HepG2 (cell line): Measurements from ENCODE around the gene UTS2R. TPM values are rescaled to one million over a fixed set of nuclear protein-coding genes. Genes with fewer than 3 reads are reported as not detected.

Experiments used
- ATAD3A ChIP-seq: sonication (generic); formaldehyde crosslinking; IDR thresholded peaks from 2 replicates; pipeline ENCODE4 v1.4.0; 2020; ENCODE audit warnings: missing genetic modification reagents
- BATF2 ChIP-seq: sonication (generic); formaldehyde crosslinking; IDR thresholded peaks from 2 replicates; pipeline ENCODE4 v1.8.0; 2022; ENCODE audit warnings: mild to moderate bottlenecking, missing genetic modification reagents, moderate library complexity
- FOXP1 ChIP-seq, 2 experiments: fragments of 450-650 bp in 1 of 2; IDR thresholded peaks; 2 replicates each; pipeline ENCODE4 v1.6.1; 2017 to 2018; ENCODE audit warnings: antibody characterized with exemption in 1 of 2
- HNF1B ChIP-seq: sonication (generic); formaldehyde crosslinking; IDR thresholded peaks from 2 replicates; pipeline ENCODE4 v1.5.1; 2020; ENCODE audit warnings: mild to moderate bottlenecking, moderate library complexity, missing genetic modification reagents
- IRF1 ChIP-seq: sonication (generic); formaldehyde crosslinking; IDR thresholded peaks from 2 replicates; pipeline ENCODE4 v1.4.0; 2020; ENCODE audit warnings: low read depth, mild to moderate bottlenecking, missing genetic modification reagents
- KMT2A ChIP-seq: sonication (generic); formaldehyde crosslinking; IDR thresholded peaks from 2 replicates; pipeline ENCODE4 v1.4.0; 2020; ENCODE audit warnings: missing genetic modification reagents
- MTF2 ChIP-seq: sonication (generic); formaldehyde crosslinking; IDR thresholded peaks from 2 replicates; pipeline ENCODE4 v1.5.0; 2020; ENCODE audit warnings: missing genetic modification reagents, borderline replicate concordance
- NFE2L2 ChIP-seq: fragments of 150-350 bp; IDR thresholded peaks from 2 replicates; pipeline ENCODE4 v1.6.1; 2014; ENCODE audit warnings: low read length
- RBAK ChIP-seq: sonication (generic); formaldehyde crosslinking; IDR thresholded peaks from 2 replicates; pipeline ENCODE4 v1.5.1; 2020; ENCODE audit warnings: mild to moderate bottlenecking, missing genetic modification reagents
- SRF ChIP-seq: IDR thresholded peaks from 2 replicates; pipeline ENCODE4 v1.6.1; 2011; ENCODE audit warnings: mild to moderate bottlenecking, low read depth, low read length, moderate library complexity
- TCF12 ChIP-seq, 2 experiments: fragments of 450-650 bp in 1 of 2; sonication (generic) in 1 of 2; formaldehyde crosslinking in 1 of 2; IDR thresholded peaks; 2 replicates each; pipeline versions ENCODE4 v1.6.1 to v1.8.0; 2017 to 2022; ENCODE audit warnings: antibody characterized with exemption in 1 of 2, mild to moderate bottlenecking in 1 of 2, missing genetic modification reagents in 1 of 2, moderate library complexity in 1 of 2
- TFDP2 ChIP-seq: sonication (generic); formaldehyde crosslinking; IDR thresholded peaks from 2 replicates; pipeline ENCODE4 v1.4.0; 2020; ENCODE audit warnings: missing genetic modification reagents
- TMF1 ChIP-seq: sonication (generic); formaldehyde crosslinking; IDR thresholded peaks from 2 replicates; pipeline ENCODE4 v1.8.1; 2022; ENCODE audit warnings: low read depth, missing genetic modification reagents
- ZBTB42 ChIP-seq: sonication (generic); formaldehyde crosslinking; IDR thresholded peaks from 2 replicates; pipeline ENCODE4 v1.5.0; 2020; ENCODE audit warnings: mild to moderate bottlenecking, missing genetic modification reagents
- ZC3H13 ChIP-seq: sonication (generic); formaldehyde crosslinking; IDR thresholded peaks from 2 replicates; pipeline ENCODE4 v1.8.1; 2023; ENCODE audit warnings: mild to moderate bottlenecking, missing genetic modification reagents, moderate library complexity
- ZC3H4 ChIP-seq: sonication (generic); formaldehyde crosslinking; IDR thresholded peaks from 2 replicates; pipeline ENCODE4 v1.4.0; 2020; ENCODE audit warnings: missing genetic modification reagents, borderline replicate concordance
- ZNF350 ChIP-seq: sonication (generic); formaldehyde crosslinking; IDR thresholded peaks from 2 replicates; pipeline ENCODE4 v1.4.0; 2020; ENCODE audit warnings: mild to moderate bottlenecking, low read depth, missing genetic modification reagents, borderline replicate concordance
- ZNF512 ChIP-seq: sonication (generic); formaldehyde crosslinking; IDR thresholded peaks from 2 replicates; pipeline ENCODE4 v1.4.0; 2020; ENCODE audit warnings: mild to moderate bottlenecking, missing genetic modification reagents
- ZNF580 ChIP-seq: IDR thresholded peaks from 2 replicates; pipeline ENCODE4 v1.6.1; 2016; ENCODE audit warnings: low read depth, borderline replicate concordance
- ZNF747 ChIP-seq: sonication (generic); formaldehyde crosslinking; IDR thresholded peaks from 2 replicates; pipeline ENCODE4 v1.8.1; 2023; ENCODE audit warnings: missing genetic modification reagents, mild to moderate bottlenecking, borderline replicate concordance
- polyA plus RNA-seq, 8 experiments: library from polyadenylated mRNA; depleted of rRNA in 3 of 8; stranded (reverse) in 7 of 8; unstranded in 1 of 8; fragments of >200 nt; fragmentation: Illumina TruSeq in 4 of 8; extraction: Trizol in 4 of 8; gene quantifications; 2 replicates each; pipeline versions ENCODE4 v1.2.1 to v1.2.3, GENCODE V29; 2011 to 2016; ENCODE audit warnings: low read depth in 4 of 8, missing spikeins in 1 of 8, mixed read lengths in 1 of 8; ENCODE audit not compliant: insufficient read depth in 1 of 8
- total RNA-seq, 5 experiments: library from RNA; depleted of rRNA; stranded (reverse); fragments of >200 nt; fragmentation: Illumina TruSeq; extraction: Trizol; gene quantifications; 2 replicates each; pipeline ENCODE4 v1.2.3, GENCODE V29; 2016; ENCODE audit warnings: low read depth in 1 of 5

Gene UTS2R
- total and polyA plus RNA-seq, 2 of the 13 experiments (the other 11 are each of a cell fraction or from before 2014, with no cell fraction given), result 0.13 to 0.15 TPM

- TF ChIP-seq ZBTB42, result no peak
- TF ChIP-seq KMT2A, result no peak
- TF ChIP-seq RBAK (CRISPR knock-in tag), result no peak
- no peak for TF ChIP-seq NFE2L2
- TF ChIP-seq ZNF580, result no peak
- TF ChIP-seq ATAD3A (CRISPR knock-in tag), result no peak
- TF ChIP-seq ZNF512 (CRISPR knock-in tag), result no peak
- no peak for TF ChIP-seq TMF1 (CRISPR knock-in tag)
- TF ChIP-seq SRF, result no peak
- no peak for TF ChIP-seq FOXP1 (IDR thresholded peaks at IDR 0.05)
- TF ChIP-seq FOXP1 (CRISPR knock-in tag; IDR thresholded peaks at IDR 0.05), result no peak
- peak; percentile 42; the same call in 1 of the 2 replicates for TF ChIP-seq ZC3H4 (CRISPR knock-in tag)
- no peak for TF ChIP-seq TCF12 (IDR thresholded peaks at IDR 0.05)
- TF ChIP-seq TCF12 (CRISPR knock-in tag; IDR thresholded peaks at IDR 0.05), result no peak
- no peak for TF ChIP-seq MTF2 (CRISPR knock-in tag)
- no peak for TF ChIP-seq BATF2 (CRISPR knock-in tag)
- no peak for TF ChIP-seq TFDP2 (CRISPR knock-in tag)
- no peak for TF ChIP-seq HNF1B (CRISPR knock-in tag)
- no peak for TF ChIP-seq IRF1 (CRISPR knock-in tag)
- no peak for TF ChIP-seq ZNF747
- TF ChIP-seq ZC3H13 (CRISPR knock-in tag), result no peak
- TF ChIP-seq ZNF350 (CRISPR knock-in tag), result no peak
Measured at GRCh38 chr17:82345151-82345976, 26.2 kb upstream of the UTS2R start (continued).
